T-cell (primary cell): ENCODE measurements around the gene TMEM14A. TPM values are rescaled to one million over a fixed set of nuclear protein-coding genes. Genes with fewer than 3 reads are reported as not detected.

Experiments
- ATAC-seq, 4 experiments: fragments of 200-7000 bp in 3 of 4; fragments of 150-1000 bp in 1 of 4; cut with Tn5 transposase; replicated peaks in 1 of 4; 1 replicate in 3 of 4; 2 replicates in 1 of 4; pipeline ENCODE4 v1.10.0; 2021; ENCODE audit warnings: moderate library complexity in 3 of 4, mild to moderate bottlenecking in 2 of 4, moderate number of reproducible peaks in 1 of 4
- CTCF ChIA-PET, 2 donors: fragments of 300-600 bp; sonication (Branson Sonifier 250); formaldehyde crosslinking; loops; one replicate each; lab custom pipeline; 2022; ENCODE audit warnings: antibody characterized with exemption in 2 of 2; lab: Charles Lee
- POLR2A ChIA-PET, 2 donors: fragments of 300-600 bp; sonication (Branson Sonifier 250); formaldehyde crosslinking; loops; one replicate each; lab custom pipeline; 2022; ENCODE audit warnings: antibody characterized with exemption in 2 of 2; lab: Charles Lee
- DNase-seq, 35 experiments: peaks; one replicate each; pipeline versions ENCODE4 v3.0.0 to v3.0.0-alpha.2; 2013 to 2023
- H3K27ac ChIP-seq: one replicate; pipeline ENCODE4 v1.5.1; 2013; ENCODE audit warnings: low read length
- H3K27me3 ChIP-seq, 2 experiments: replicated peaks in 1 of 2; 1 replicate in 1 of 2; 2 replicates in 1 of 2; pipeline versions ENCODE4 v1.6.1 to v1.7.0; 2013; ENCODE audit warnings: low read length in 1 of 2, mixed read lengths in 1 of 2; ENCODE audit not compliant: control insufficient read depth in 2 of 2, insufficient read depth in 2 of 2; ENCODE audit errors: extremely low read depth in 1 of 2
- H3K36me3 ChIP-seq, 2 donors: 1 replicate in 1 of 2; 2 replicates in 1 of 2; pipeline versions ENCODE4 v1.6.1 to v1.7.0; 2013; ENCODE audit warnings: low read length in 1 of 2; ENCODE audit not compliant: control insufficient read depth in 2 of 2, insufficient read depth in 1 of 2; ENCODE audit errors: extremely low read depth in 1 of 2
- H3K4me1 ChIP-seq, 2 experiments: 1 replicate in 1 of 2; 2 replicates in 1 of 2; pipeline versions ENCODE4 v1.6.1 to v1.7.0; 2013; ENCODE audit warnings: low read length in 2 of 2, mixed read lengths in 1 of 2; ENCODE audit not compliant: insufficient read depth in 2 of 2, control insufficient read depth in 1 of 2; ENCODE audit errors: extremely low read depth in 1 of 2
- H3K4me3 ChIP-seq, 2 donors: 1 replicate in 1 of 2; 2 replicates in 1 of 2; pipeline versions ENCODE4 v1.5.1 to v1.7.0; 2013; ENCODE audit warnings: mild to moderate bottlenecking in 2 of 2, low read length in 1 of 2, moderate library complexity in 1 of 2; ENCODE audit not compliant: control insufficient read depth in 1 of 2; ENCODE audit errors: extremely low read depth in 1 of 2
- H3K9me3 ChIP-seq: 2 replicates; pipeline ENCODE4 v1.7.0; 2013
- H3K27ac Mint-ChIP-seq, 2 donors: one replicate each; pipeline ENCODE4 v1.8.0; 2020 to 2021; ENCODE audit warnings: mild to moderate bottlenecking in 2 of 2, mixed read lengths in 2 of 2
- H3K27me3 Mint-ChIP-seq, 2 donors: one replicate each; pipeline ENCODE4 v1.8.0; 2021 to 2022; ENCODE audit warnings: mixed read lengths in 2 of 2
- H3K36me3 Mint-ChIP-seq: one replicate; pipeline ENCODE4 v1.8.0; 2021; ENCODE audit warnings: mixed read lengths
- H3K4me1 Mint-ChIP-seq, 3 donors: one replicate each; pipeline ENCODE4 v1.8.0; 2020 to 2022; ENCODE audit warnings: mixed read lengths in 3 of 3, mild to moderate bottlenecking in 1 of 3
- H3K4me3 Mint-ChIP-seq, 3 donors: one replicate each; pipeline ENCODE4 v1.8.0; 2020 to 2022; ENCODE audit warnings: mild to moderate bottlenecking in 3 of 3, mixed read lengths in 3 of 3, moderate library complexity in 3 of 3
- H3K9me3 Mint-ChIP-seq, 3 donors: one replicate each; pipeline ENCODE4 v1.8.0; 2020 to 2022; ENCODE audit warnings: mixed read lengths in 3 of 3
- WGBS: methylation state at CpG from one replicate; pipeline ENCODE4 v1.1.5; 2013; ENCODE audit warnings: missing lambda C conversion rate; ENCODE audit not compliant: insufficient coverage; 5-methylcytosine and 5-hydroxymethylcytosine counted together
- total RNA-seq, 35 experiments: library from RNA in 6 of 35; stranded (reverse) in 6 of 35; fragments of 120-200 nt in 1 of 35; gene quantifications; one replicate each; pipeline versions ENCODE4 v1.2.1 to v1.2.4 and lab custom pipeline; 2013 to 2026

TMEM14A gene
- total RNA-seq, 5 donors from 2014 or later (not counting 1 experiment from before 2014, with no cell fraction given) = 4.1 to 11.6 (median 9.2) TPM

DNA sequence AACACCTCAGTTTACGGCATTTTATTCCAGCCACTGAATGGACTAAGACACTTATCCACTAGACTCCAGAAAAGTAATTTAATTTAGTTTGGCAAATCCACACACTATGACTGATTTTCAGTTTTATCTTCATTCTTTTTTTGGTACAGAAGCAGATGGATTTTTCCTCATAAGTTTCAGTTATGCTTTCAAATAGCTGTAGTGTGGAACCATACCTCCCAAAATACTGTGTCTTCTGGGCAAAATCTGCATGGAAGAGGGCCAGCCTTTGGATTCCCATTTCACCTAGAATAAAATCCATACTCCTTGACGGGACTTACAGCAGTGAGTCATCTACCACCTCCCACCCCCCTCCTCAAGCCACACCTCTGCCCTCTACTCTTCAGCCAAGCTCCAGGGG, 49.4 kb downstream of the TMEM14A start:
- Histone ChIP-seq H3K27ac (no peak overlapping the region), H3K4me3 (no peak overlapping the region), H3K36me3 (no peaks in the 10 kb centered on the region), H3K27me3 (peaks cover 0 to 6% of the 10 kb centered on the region in 2 experiments), H3K4me1 (no peaks in the 10 kb centered on the region), H3K9me3 (no peaks in the 10 kb centered on the region)
- WGBS = 90% methylated on average over 1 of the region's 2 CpGs
- peaks cover 0 to 10% of the 10 kb centered on the region in 2 donors for H3K27me3 Mint-ChIP-seq
- H3K27ac Mint-ChIP-seq = no peak overlapping the region
- H3K4me3 Mint-ChIP-seq = no peak overlapping the region
- POLR2A ChIA-PET = no interaction called here
- H3K9me3 Mint-ChIP-seq = no peaks in the 10 kb centered on the region
- CTCF ChIA-PET = interaction anchor here in 1 of 2 donors (1.2 kb wide), 1 partner anchor 24 kb away, joined by 7 read pairs; no protein-coding TSS in a partner anchor
- no peak for DNase-seq
- H3K36me3 Mint-ChIP-seq = no peaks in the 10 kb centered on the region
- H3K4me1 Mint-ChIP-seq = no peaks in the 10 kb centered on the region
- ATAC-seq = no peak

DNA sequence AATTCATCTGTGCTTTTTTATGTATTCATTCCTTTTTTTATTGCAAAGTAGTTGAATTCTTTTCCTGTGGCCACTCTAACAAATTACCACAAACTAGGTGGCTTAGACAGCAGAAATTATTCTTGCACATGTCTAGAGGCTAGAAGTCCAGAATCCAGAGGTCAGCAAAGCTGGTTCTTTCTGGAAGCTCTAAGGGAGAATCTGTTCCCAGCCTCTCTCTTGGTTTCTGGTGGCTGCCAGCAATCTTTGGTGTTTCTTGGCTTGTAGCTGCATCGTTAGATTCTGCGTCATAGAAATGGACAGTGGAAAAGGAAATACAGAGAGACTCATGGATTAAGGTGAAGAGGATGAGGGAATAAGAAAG, 53.1 kb downstream of the TMEM14A start:
- Mint-ChIP-seq H3K4me1 (no peaks in the 10 kb centered on the region), H3K36me3 (no peaks in the 10 kb centered on the region), H3K27me3 (peaks cover 0 to 6% of the 10 kb centered on the region in 2 donors), H3K4me3 (no peak overlapping the region), H3K9me3 (no peaks in the 10 kb centered on the region), H3K27ac (no peak overlapping the region)
- ATAC-seq (no peak), DNase-seq (no peak)
- peaks cover 0 to 6% of the 10 kb centered on the region in 2 experiments for H3K27me3 ChIP-seq
- WGBS = no CpG with 5 or more reads among the region's 2 CpGs
- no peak overlapping the region for H3K4me3 ChIP-seq
- H3K27ac ChIP-seq = no peak overlapping the region
- no peaks in the 10 kb centered on the region for H3K4me1 ChIP-seq
- no peaks in the 10 kb centered on the region for H3K9me3 ChIP-seq
- ChIA-PET POLR2A (no interaction called here), CTCF (no interaction called here)
- H3K36me3 ChIP-seq = no peaks in the 10 kb centered on the region

DNA sequence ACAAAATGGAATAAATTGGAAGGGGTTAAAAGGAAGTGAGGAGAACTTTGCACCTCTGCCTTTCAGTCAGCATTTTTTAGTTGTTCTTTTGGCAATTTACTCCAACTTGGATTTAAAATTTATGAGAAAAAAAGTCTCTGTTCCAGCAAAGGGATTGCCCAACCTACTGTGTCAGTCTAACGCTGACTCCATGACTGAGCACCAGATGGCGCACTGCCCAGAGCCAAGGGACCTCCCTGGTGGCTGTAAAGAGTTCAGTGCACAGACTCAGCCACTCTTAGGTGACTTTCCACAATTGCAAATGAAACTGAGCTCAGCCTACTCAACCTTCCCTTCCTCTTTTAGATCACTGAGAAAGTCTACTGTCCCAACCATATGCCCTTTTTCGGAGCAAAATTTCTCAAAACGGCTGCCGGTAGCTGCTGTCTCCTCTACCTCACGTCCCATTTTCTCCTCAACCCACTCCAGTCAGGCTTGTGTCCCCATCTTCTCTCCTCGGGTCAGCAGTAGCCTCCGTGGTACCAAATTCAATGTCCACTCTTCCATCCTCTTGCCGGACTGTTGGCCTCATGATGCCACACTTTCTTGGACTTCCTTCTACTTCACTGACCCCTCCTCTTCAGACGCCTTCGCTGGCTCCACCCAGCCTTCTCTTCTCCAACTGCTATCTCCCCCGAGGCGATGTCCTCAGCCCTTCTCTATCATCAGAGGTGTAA, 53.7 kb downstream of the TMEM14A start:
- Mint-ChIP-seq H3K4me1 (no peaks in the 10 kb centered on the region), H3K36me3 (no peaks in the 10 kb centered on the region), H3K4me3 (no peak overlapping the region), H3K9me3 (no peaks in the 10 kb centered on the region), H3K27ac (no peak overlapping the region), H3K27me3 (peaks cover 0 to 6% of the 10 kb centered on the region in 2 donors)
- Histone ChIP-seq H3K4me1 (no peaks in the 10 kb centered on the region), H3K9me3 (no peaks in the 10 kb centered on the region), H3K36me3 (no peaks in the 10 kb centered on the region), H3K27me3 (peaks cover 0 to 6% of the 10 kb centered on the region in 2 experiments), H3K27ac (no peak overlapping the region), H3K4me3 (no peak overlapping the region)
- POLR2A ChIA-PET = no interaction called here
- DNase-seq (peak in 33 of 35 experiments; percentile 3 to 58 (median 35)), ATAC-seq (peak in 3 of 4 experiments; percentile 69 to 77 (median 73))
- CTCF ChIA-PET = interaction anchor here in 1 of 2 donors (0.6 kb wide), 1 partner anchor 761 kb away, joined by 6 read pairs; no protein-coding TSS in a partner anchor
- 73% methylated on average over 13 of the region's 13 CpGs for WGBS

DNA sequence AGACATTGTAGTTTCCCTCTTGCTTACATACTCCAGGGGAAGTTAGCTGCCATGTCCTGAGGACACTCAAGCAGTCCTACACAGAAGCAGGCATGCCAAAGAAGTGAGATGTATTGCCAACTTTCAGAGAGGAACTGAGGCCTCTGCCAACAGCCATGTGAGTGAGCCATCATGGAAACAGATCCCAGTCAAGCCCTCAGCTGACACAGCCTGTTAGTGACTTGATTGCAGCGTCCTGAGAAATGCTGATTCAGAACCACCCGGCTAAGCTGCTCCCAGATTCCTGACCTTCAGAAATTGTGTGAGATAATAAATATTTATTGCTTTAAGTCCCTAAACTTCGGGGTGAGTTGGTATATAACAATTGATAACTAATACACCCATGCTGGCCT, 54.2 kb downstream of the TMEM14A start:
- ChIA-PET CTCF (interaction anchor here in 1 of 2 donors (0.6 kb wide), 1 partner anchor 760 kb away, joined by 6 read pairs; no protein-coding TSS in a partner anchor), POLR2A (no interaction called here)
- no peak overlapping the region for H3K27ac Mint-ChIP-seq
- no peaks in the 10 kb centered on the region for H3K9me3 ChIP-seq
- WGBS = no CpG with 5 or more reads among the region's 3 CpGs
- H3K4me1 ChIP-seq = no peaks in the 10 kb centered on the region
- H3K4me1 Mint-ChIP-seq = no peaks in the 10 kb centered on the region
- H3K4me3 Mint-ChIP-seq = no peak overlapping the region
- H3K27me3 Mint-ChIP-seq = peaks cover 0 to 6% of the 10 kb centered on the region in 2 donors
- DNase-seq (no peak), ATAC-seq (no peak)
- H3K36me3 Mint-ChIP-seq = no peaks in the 10 kb centered on the region
- no peaks in the 10 kb centered on the region for H3K36me3 ChIP-seq
- H3K27me3 ChIP-seq = peaks cover 0 to 6% of the 10 kb centered on the region in 2 experiments
- H3K9me3 Mint-ChIP-seq = no peaks in the 10 kb centered on the region
- no peak overlapping the region for H3K27ac ChIP-seq
- no peak overlapping the region for H3K4me3 ChIP-seq

DNA sequence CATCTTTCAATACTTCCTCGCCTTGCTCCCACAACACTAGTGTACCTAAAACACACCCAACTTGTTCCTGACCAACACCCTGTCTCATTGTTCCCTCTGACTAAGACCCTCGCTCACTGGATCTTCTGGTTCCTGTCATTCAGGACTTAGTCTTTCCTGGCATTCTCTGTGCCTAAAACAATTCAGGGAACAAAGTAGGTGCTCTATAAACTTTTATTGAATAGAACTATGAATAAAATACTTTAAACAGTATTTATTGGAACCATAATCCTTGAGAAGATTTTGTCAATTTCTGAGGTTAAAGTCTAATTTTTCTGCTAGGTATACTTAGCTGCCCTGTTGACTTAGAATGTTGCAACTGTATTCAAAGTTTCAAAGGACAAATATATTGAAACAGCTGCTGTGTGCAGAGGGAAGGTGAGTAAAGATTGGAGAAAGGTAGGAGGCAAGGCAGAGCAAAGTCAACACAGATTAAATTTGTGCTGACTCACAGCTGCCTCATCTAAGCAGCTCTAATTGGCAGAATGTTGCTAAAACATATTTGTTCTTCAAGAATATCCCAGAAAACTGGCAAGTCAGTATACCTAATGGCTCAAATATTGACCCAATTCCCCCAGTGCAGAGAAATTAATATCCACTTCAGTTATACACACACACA, 54.8 kb downstream of the TMEM14A start:
- H3K27ac Mint-ChIP-seq = no peak overlapping the region
- no peak for DNase-seq
- POLR2A ChIA-PET = no interaction called here
- no peak overlapping the region for H3K27ac ChIP-seq
- WGBS = no CpG with 5 or more reads among the region's 2 CpGs
- CTCF ChIA-PET = no interaction called here
- no peaks in the 10 kb centered on the region for H3K4me1 Mint-ChIP-seq
- no peaks in the 10 kb centered on the region for H3K36me3 Mint-ChIP-seq
- H3K9me3 ChIP-seq = no peaks in the 10 kb centered on the region
- no peaks in the 10 kb centered on the region for H3K9me3 Mint-ChIP-seq
- H3K36me3 ChIP-seq = no peaks in the 10 kb centered on the region
- peaks cover 0 to 6% of the 10 kb centered on the region in 2 experiments for H3K27me3 ChIP-seq
- H3K4me3 ChIP-seq = no peak overlapping the region
- peaks cover 0 to 6% of the 10 kb centered on the region in 2 donors for H3K27me3 Mint-ChIP-seq
- no peaks in the 10 kb centered on the region for H3K4me1 ChIP-seq
- ATAC-seq = no peak
- H3K4me3 Mint-ChIP-seq = no peak overlapping the region

DNA sequence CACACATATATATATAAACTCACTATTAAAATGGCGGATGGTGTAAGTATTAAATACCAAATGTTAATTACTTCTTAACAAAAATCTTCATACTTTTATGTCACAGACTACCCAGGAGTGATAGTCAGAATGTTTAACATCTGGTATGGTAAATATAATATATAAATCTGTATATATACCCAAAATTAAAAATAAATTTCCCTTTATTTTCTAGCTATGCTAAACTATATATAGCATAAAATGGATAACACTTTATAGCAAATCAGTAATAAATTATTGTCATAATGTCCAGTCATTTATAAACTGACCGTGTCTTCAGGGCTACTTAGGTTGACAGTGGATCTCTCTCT, 55.3 kb downstream of the TMEM14A start:
- Histone ChIP-seq H3K9me3 (no peaks in the 10 kb centered on the region), H3K4me3 (no peak overlapping the region), H3K27ac (no peak overlapping the region), H3K4me1 (no peaks in the 10 kb centered on the region), H3K27me3 (peaks cover 0 to 6% of the 10 kb centered on the region in 2 experiments), H3K36me3 (no peaks in the 10 kb centered on the region)
- Mint-ChIP-seq H3K9me3 (no peaks in the 10 kb centered on the region), H3K27me3 (peaks cover 0 to 6% of the 10 kb centered on the region in 2 donors), H3K4me3 (no peak overlapping the region), H3K36me3 (no peaks in the 10 kb centered on the region), H3K27ac (no peak overlapping the region), H3K4me1 (no peaks in the 10 kb centered on the region)
- CTCF ChIA-PET = no interaction called here
- no CpG with 5 or more reads among the region's 2 CpGs for WGBS
- POLR2A ChIA-PET = no interaction called here
- ATAC-seq (no peak), DNase-seq (no peak)
